Epithelial cell of esophagus (primary cell): ENCODE data around the gene CCL14.

Experiments
- DNase-seq: peaks from one replicate; pipeline ENCODE4 v3.0.0; 2010; ENCODE audit warnings: low read depth
- H3K4me3 ChIP-seq: 2 replicates; pipeline ENCODE4 v1.5.1; 2011; ENCODE audit warnings: mild to moderate bottlenecking, low read length, control low read depth
- CTCF ChIP-seq: IDR thresholded peaks from 2 replicates; pipeline ENCODE4 v1.5.1; 2011; ENCODE audit warnings: low read depth, mild to moderate bottlenecking, low read length, control low read depth, inconsistent platforms; ENCODE audit not compliant: insufficient read depth; ENCODE audit errors: missing control alignments

Gene CCL14

GRCh38 chr17:35986643-35987042, at the start of gene CCL14:
CCL14 (minus strand) TSS chr17:35986729; CDS start chr17:35986649, 80 bp downstream.
- no peak within 1 kb of the TSS for H3K4me3 ChIP-seq
- no peak for TF ChIP-seq CTCF
- no peak for DNase-seq

GRCh38 chr17:36036235-36036634, 49.7 kb upstream of the CCL14 start:
- no peak for DNase-seq
- TF ChIP-seq CTCF: no peak
- no peak overlapping the region for H3K4me3 ChIP-seq

- no peak for DNase-seq
- TF ChIP-seq CTCF: no peak
Observed at GRCh38 chr17:36034127-36034526, 47.6 kb upstream of the CCL14 start.

GRCh38 chr17:36030956-36031355, 44.4 kb upstream of the CCL14 start:
- no peak for TF ChIP-seq CTCF
- DNase-seq: no peak
- H3K4me3 ChIP-seq: no peak overlapping the region

More at GRCh38 chr17:36034127-36034526, 47.6 kb upstream of the CCL14 start:
- H3K4me3 ChIP-seq: no peak overlapping the region

- TF ChIP-seq CTCF: no peak
- DNase-seq: no peak
- no peak overlapping the region for H3K4me3 ChIP-seq
Observed at GRCh38 chr17:36027761-36028160, 41.2 kb upstream of the CCL14 start.

- TF ChIP-seq CTCF: no peak
- no peak overlapping the region for H3K4me3 ChIP-seq
- no peak for DNase-seq
Observed at GRCh38 chr17:36024106-36024869, 37.8 kb upstream of the CCL14 start.

GRCh38 chr17:36019423-36019822, 32.9 kb upstream of the CCL14 start:
- no peak for DNase-seq
- H3K4me3 ChIP-seq: no peak overlapping the region
- TF ChIP-seq CTCF: no peak
